ENCODE data around the gene LBH.
A peak's percentile ranks its signal among the peaks of the same experiment; 100 is the strongest.

The LBH gene

DNA sequence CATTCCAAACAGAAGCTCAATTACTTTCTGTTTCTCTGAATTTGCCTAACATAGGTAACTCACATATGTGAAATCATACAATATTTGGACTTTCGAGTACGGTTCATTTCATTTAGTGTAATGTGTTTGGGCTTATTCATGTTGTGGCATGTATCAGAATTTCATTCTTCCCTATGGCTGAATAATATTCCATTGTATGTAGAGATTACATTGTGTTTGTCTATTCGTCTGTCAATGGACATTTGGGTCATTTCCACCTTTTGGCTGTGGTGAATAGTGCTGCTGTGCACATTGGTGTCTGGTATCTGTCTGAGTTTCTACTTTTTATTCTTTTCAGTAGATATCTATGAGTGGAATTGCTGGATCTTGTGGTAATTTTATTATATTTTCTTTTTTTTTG is 43.9 kb downstream of the LBH start:
- Mint-ChIP-seq H3K9me3 (peaks cover 5 to 10% of the 10 kb centered on the region in 2 donors), H3K36me3 (peaks cover 0 to 8% of the 10 kb centered on the region in 2 donors), H3K4me1 (peaks cover 63 to 87% of the 10 kb centered on the region in 2 donors), H3K27ac (no peak overlapping the region), H3K4me3 (no peak overlapping the region), H3K27me3 (no peaks in the 10 kb centered on the region)
- DNase-seq (no peak), ATAC-seq (replicated peaks) (no peak)

DNA sequence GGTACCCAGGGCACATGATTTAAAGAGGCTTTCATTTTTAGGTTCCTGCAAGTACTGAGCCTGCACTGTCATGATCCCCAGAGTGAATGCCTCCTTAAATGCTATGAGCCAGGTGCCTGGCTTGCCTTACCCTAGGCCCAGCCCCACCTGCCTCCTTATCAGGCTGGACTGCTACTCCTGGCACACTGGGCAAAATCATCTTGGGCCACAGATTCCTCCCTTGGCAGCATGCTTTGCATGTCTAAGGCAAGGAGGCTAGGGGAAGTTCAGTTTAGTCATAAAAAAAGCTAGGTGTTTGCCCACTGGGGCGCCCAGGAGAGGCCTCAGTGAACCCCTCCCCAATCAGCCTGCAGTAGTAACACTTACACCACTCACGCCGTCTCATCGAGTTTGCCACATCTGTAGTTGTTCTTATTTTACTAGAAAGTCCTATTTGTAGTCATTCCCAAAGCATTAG is 45.1 kb downstream of the LBH start:
- H3K27ac Mint-ChIP-seq, result peak overlapping the region; percentile 78
- H3K4me3 Mint-ChIP-seq, result peak overlapping the region; percentile 19 to 35
- peaks cover 5 to 10% of the 10 kb centered on the region in 2 donors for H3K9me3 Mint-ChIP-seq
- DNase-seq (peak; percentile 63), ATAC-seq (replicated peaks) (peak; percentile 87 to 89)
- peaks cover 0 to 8% of the 10 kb centered on the region in 2 donors for H3K36me3 Mint-ChIP-seq
- H3K4me1 Mint-ChIP-seq, result peaks cover 62 to 87% of the 10 kb centered on the region in 2 donors
- no peaks in the 10 kb centered on the region for H3K27me3 Mint-ChIP-seq

DNA sequence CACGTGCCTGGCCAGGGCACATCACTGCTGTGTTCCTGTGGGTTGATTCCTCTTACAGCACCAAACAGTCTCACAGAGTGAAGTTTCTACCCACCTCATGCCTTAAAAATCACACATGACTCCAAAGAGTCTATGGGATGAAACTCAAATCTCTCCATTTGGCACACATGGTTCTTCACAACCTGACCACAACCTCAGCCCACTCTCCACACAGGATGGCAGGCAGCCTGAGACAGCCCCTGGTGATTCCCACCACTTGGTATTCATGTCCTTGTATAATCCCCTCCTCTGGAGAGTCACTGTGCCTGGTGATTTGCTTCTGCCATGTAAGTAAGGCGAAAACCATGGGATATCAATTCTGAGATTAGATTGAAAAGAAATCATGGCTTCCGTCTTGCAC is 46.2 kb downstream of the LBH start:
- peaks cover 0 to 8% of the 10 kb centered on the region in 2 donors for H3K36me3 Mint-ChIP-seq
- H3K27ac Mint-ChIP-seq, result peak overlapping the region; percentile 42
- ATAC-seq (replicated peaks) (no peak), DNase-seq (no peak)
- no peaks in the 10 kb centered on the region for H3K27me3 Mint-ChIP-seq
- H3K4me1 Mint-ChIP-seq, result peaks cover 61 to 87% of the 10 kb centered on the region in 2 donors
- H3K9me3 Mint-ChIP-seq, result peaks cover 5 to 10% of the 10 kb centered on the region in 2 donors
- peak overlapping the region; percentile 27 to 29 for H3K4me3 Mint-ChIP-seq

DNA sequence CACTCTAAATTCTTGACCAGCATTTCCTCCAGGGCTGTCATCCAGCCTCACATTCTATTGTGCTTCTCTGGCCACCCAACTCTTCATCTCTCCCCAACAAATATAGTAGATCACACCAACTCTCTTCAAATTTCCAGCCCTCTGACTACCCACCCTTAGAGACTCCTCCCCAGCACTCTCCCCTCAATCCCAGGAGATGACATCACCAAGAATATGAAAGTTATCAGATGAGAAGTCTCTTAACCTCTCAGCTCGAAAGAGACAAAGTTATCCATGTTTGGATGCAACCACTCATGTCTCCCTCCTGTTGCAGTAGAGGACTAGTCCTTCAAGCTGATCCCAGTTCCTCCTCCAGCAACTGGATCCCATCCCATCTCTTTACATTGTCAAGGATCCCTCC is 47.1 kb downstream of the LBH start:
- ATAC-seq (replicated peaks) (no peak), DNase-seq (no peak)
- Mint-ChIP-seq H3K4me1 (peaks cover 61 to 87% of the 10 kb centered on the region in 2 donors), H3K27me3 (no peaks in the 10 kb centered on the region), H3K9me3 (peaks cover 5 to 10% of the 10 kb centered on the region in 2 donors), H3K4me3 (peak overlapping the region in 1 of 2 donors; percentile 25), H3K27ac (no peak overlapping the region), H3K36me3 (peaks cover 0 to 8% of the 10 kb centered on the region in 2 donors)

DNA sequence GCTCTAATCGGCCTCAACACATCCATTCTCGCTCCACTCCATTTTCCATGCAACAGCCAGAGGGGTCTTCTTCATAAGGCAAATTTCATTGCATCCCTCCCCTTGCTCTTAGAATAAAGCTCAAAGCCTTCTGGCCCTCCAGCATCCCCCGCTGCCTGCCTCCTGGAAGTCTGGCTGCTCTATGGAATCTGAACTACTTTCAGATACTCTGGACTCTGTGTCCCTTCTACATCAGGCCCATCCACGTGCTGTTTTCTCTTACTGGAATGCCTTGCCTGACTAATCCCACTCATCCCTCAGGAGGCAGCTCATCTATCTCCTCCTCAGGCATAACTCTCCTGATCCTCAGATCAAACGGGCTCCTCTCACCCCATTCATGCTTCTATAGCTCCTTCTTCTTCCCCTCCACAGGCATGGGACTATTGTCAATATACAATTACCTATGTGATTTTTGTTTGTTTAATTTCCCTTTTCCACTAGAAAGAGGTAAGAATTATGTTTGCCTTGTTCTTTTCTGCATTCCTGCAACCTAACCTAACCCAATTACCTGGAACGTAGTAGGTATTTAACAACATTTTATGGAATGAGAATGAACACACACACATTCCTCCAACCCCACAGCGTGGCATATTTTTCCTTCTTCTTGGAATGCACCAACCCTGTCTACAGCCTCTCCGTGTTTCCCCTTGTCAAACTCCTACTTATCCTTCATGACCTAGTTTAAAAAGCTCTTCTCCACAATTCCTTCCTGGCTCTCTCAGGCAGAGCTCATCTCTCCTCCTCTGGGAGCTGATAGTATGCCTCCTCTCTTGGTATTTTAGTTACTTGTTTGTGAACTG is 49.5 kb downstream of the LBH start:
- peaks cover 62 to 89% of the 10 kb centered on the region in 2 donors for H3K4me1 Mint-ChIP-seq
- ATAC-seq (replicated peaks), result no peak
- H3K4me3 Mint-ChIP-seq, result no peak overlapping the region
- peaks cover 0 to 12% of the 10 kb centered on the region in 2 donors for H3K36me3 Mint-ChIP-seq
- no peak for DNase-seq
- H3K27me3 Mint-ChIP-seq, result no peaks in the 10 kb centered on the region
- peak overlapping the region; percentile 74 for H3K27ac Mint-ChIP-seq
- H3K9me3 Mint-ChIP-seq, result peaks cover 7 to 10% of the 10 kb centered on the region in 2 donors

DNA sequence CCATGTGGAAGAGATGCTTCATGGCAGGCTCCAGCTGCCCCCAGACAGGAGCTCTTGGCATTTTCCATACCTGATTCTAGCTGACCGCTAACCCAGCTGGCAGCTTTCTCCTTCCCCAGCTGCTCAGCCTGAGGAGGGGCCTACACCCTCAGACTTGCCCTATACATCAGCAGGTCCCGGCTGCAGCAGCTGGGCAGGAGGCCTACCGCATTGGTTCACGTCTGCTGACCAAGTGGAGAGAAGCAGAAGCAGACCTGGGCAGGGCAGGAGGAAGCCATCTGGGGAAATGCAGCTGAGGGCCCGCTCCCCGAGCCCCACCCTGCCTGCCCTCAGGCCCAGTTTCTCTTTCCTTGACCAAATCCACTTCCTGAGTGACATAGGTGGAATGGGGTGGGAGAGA is 50.7 kb downstream of the LBH start:
- Mint-ChIP-seq H3K27me3 (no peaks in the 10 kb centered on the region), H3K9me3 (peaks cover 7 to 10% of the 10 kb centered on the region in 2 donors), H3K4me3 (peak overlapping the region; percentile 18 to 39), H3K4me1 (peaks cover 64 to 87% of the 10 kb centered on the region in 2 donors), H3K36me3 (peaks cover 3 to 12% of the 10 kb centered on the region in 2 donors), H3K27ac (peak overlapping the region; percentile 63)
- ATAC-seq (replicated peaks) (peak; percentile 99), DNase-seq (peak; percentile 79)

DNA sequence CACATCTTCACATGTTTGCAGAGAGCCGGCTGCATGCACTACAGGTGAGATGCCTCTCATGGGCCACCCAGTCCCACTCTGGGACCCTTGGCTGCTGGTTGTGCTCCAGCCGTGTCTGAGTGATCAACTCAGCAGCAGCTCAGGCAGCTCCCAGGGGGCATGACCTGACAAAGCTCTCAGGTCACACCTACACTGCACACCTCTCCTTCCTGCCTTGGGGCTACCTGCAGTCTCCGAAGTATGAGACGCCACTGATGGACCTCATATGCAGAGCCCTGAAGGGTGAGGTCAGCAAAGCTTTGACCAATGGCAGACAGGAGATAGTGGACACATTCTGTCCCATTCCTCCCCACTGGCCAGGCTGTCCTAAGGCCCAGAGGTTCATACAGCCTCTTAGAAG is 51.4 kb downstream of the LBH start:
- peaks cover 3 to 12% of the 10 kb centered on the region in 2 donors for H3K36me3 Mint-ChIP-seq
- ATAC-seq (replicated peaks), result peak; percentile 51
- peaks cover 65 to 87% of the 10 kb centered on the region in 2 donors for H3K4me1 Mint-ChIP-seq
- peaks cover 7 to 10% of the 10 kb centered on the region in 2 donors for H3K9me3 Mint-ChIP-seq
- DNase-seq, result no peak
- H3K27ac Mint-ChIP-seq, result peak overlapping the region; percentile 73
- H3K4me3 Mint-ChIP-seq, result peak overlapping the region in 1 of 2 donors; percentile 12
- H3K27me3 Mint-ChIP-seq, result no peaks in the 10 kb centered on the region

DNA sequence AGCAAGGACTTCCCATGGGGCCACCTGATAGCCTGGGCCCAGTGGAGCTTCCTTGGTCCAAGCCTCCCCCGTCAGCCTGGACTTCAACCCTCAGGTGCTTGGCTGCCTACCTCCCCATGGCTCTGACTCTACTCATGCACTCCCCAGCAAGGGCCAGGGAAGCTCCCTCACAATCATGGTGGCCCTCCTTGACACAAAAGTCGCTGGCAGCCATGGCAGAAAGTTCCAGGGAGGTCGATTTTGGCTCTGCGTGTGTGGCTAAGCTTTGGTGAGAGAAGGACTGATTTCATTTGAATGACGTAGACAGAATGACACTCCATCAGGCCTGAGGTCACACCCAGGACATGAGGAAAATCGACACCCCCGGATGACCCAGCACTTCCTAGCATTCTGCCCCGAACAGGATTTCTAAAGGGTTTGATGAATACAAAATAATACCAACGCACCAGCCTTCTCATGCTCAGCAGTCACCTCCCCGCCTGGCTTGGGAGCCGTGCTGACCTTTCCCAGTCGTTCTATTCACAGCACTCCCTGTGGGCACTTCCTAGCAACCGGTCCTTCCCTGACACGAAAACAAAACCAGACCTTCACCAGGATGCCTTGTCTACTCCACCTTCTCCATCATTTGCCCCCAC is 52.7 kb downstream of the LBH start:
- ATAC-seq (replicated peaks) (no peak), DNase-seq (no peak)
- no peaks in the 10 kb centered on the region for H3K27me3 Mint-ChIP-seq
- H3K9me3 Mint-ChIP-seq, result peaks cover 2% of the 10 kb centered on the region in 2 donors
- H3K4me3 Mint-ChIP-seq, result no peak overlapping the region
- H3K27ac Mint-ChIP-seq, result no peak overlapping the region
- H3K36me3 Mint-ChIP-seq, result peaks cover 3 to 4% of the 10 kb centered on the region in 2 donors
- peaks cover 64 to 87% of the 10 kb centered on the region in 2 donors for H3K4me1 Mint-ChIP-seq

DNA sequence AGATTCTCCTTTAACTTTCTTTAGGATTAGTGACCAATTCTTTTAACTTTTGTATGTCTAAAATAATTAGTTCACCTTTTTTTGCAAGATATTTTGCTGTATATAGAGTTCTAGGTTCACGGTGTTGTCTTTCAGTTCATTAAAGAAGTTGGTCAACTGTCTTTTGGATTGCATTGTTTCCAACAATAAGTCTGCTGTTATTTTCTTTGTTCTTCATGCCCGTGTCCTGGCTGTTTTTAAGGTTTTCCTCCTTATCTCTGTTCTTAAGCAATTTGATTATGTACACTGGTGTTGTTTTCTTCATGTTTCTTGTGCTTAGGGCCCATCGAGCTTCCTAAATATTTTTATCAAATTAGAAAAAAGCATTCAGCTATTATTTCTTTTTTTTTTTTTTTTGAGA is 54.4 kb downstream of the LBH start:
- peaks cover 61 to 87% of the 10 kb centered on the region in 2 donors for H3K4me1 Mint-ChIP-seq

DNA sequence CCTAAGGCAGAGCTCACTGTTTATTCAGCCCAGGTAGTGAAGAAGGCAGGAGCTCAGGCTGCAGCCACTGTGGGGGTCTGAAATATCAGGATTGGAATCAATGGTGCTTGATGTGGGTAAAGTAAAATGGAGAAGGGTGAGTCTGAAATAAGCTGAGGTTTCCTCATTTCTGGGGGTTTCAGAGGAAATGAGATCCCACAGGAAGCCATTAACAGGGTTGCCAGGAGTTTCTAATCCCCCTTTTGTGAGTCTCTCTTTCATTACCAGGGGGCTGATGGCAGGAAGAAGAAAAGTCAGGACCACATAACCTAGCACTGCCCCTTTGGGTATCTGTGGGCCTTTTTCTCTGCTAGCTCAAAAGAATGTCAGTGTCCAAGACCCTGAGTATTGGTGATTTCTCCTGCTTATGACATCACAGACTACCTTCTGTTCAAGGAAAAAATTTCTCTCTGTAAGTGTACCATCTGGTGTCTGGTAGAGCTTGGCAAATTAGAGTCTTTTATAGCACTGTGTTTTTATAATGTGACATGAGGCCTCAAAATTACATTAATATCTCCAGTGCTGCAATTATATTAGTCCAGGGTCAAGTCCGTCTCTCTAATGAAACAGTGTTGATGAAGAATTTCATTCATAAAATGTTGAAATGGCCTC is 56.0 kb downstream of the LBH start:
- H3K4me1 Mint-ChIP-seq, result peaks cover 54 to 80% of the 10 kb centered on the region in 2 donors
- peaks cover 3 to 4% of the 10 kb centered on the region in 2 donors for H3K36me3 Mint-ChIP-seq
- H3K27ac Mint-ChIP-seq, result peak overlapping the region; percentile 87
- H3K9me3 Mint-ChIP-seq, result peaks cover 0 to 2% of the 10 kb centered on the region in 2 donors
- peak; percentile 4 to 12 for ATAC-seq (replicated peaks)
- no peak for DNase-seq
- no peaks in the 10 kb centered on the region for H3K27me3 Mint-ChIP-seq
- H3K4me3 Mint-ChIP-seq, result peak overlapping the region; percentile 25 to 73

More for the DNA sequence above, 54.4 kb downstream of the LBH start:
- Mint-ChIP-seq H3K4me3 (no peak overlapping the region), H3K27ac (no peak overlapping the region), H3K9me3 (peaks cover 0 to 2% of the 10 kb centered on the region in 2 donors), H3K36me3 (peaks cover 3 to 4% of the 10 kb centered on the region in 2 donors), H3K27me3 (no peaks in the 10 kb centered on the region)
- DNase-seq (no peak), ATAC-seq (replicated peaks) (no peak)

DNA sequence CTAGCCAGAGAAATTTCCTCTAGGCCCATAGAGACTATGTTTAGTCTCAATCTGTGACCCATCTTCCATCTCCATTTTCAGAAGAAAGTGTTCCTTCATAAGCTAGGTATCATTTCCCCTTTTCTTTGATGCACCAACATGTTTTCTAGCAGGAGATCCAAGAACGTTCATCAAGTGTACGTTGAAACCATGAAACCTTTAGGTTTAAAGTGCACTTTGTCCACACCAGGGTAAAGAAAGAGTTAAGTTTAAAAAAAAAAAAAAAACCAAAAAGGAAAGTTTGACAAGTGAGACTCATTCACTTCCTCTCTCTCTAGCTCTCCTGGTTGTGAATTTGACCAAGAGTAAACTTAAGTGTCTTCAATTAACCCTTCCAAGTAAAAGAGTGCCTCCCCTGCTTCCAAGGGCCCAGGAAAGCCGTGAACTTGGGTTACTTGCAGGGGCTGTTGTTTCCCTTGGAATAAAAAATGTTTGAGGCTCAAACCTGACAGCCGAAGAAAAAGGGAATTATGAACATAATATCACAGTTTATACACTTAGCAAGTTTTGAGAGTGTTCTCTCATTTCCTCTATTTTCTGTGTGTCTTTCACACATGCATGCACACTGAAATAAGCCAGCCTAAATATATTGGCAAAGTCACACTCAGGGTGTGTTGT is 56.7 kb downstream of the LBH start:
- H3K36me3 Mint-ChIP-seq, result peaks cover 3 to 4% of the 10 kb centered on the region in 2 donors
- H3K4me1 Mint-ChIP-seq, result peaks cover 50 to 80% of the 10 kb centered on the region in 2 donors
- ATAC-seq (replicated peaks) (peak; percentile 76 to 82), DNase-seq (no peak)
- H3K9me3 Mint-ChIP-seq, result peaks cover 0 to 2% of the 10 kb centered on the region in 2 donors
- no peaks in the 10 kb centered on the region for H3K27me3 Mint-ChIP-seq
- H3K4me3 Mint-ChIP-seq, result peak overlapping the region; percentile 65 to 73
- H3K27ac Mint-ChIP-seq, result peak overlapping the region; percentile 87

DNA sequence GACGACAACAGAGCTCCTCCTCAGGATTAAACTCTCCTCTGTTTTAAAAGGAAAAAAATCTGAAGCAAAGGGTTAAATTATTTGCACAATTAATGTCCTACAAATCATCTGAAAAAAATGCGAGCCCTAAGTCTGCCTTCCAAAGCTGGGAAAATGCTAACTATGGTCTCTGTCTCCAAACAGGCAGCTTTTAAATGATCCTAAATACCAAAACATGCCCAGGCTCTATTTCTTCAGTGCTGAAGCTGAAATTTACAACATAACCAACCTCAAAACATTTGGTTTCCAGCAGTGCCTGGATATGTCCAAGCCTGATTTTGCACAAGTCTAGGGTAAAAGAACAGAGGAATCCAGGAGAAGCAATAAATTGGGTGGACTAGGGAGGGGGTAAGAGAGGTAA is 57.2 kb downstream of the LBH start:
- Mint-ChIP-seq H3K4me3 (peak overlapping the region; percentile 65 to 73), H3K36me3 (peaks cover 3 to 4% of the 10 kb centered on the region in 2 donors), H3K27ac (peak overlapping the region; percentile 87), H3K4me1 (peaks cover 51 to 80% of the 10 kb centered on the region in 2 donors), H3K9me3 (peaks cover 0 to 2% of the 10 kb centered on the region in 2 donors), H3K27me3 (no peaks in the 10 kb centered on the region)
- DNase-seq (no peak), ATAC-seq (replicated peaks) (no peak)

DNA sequence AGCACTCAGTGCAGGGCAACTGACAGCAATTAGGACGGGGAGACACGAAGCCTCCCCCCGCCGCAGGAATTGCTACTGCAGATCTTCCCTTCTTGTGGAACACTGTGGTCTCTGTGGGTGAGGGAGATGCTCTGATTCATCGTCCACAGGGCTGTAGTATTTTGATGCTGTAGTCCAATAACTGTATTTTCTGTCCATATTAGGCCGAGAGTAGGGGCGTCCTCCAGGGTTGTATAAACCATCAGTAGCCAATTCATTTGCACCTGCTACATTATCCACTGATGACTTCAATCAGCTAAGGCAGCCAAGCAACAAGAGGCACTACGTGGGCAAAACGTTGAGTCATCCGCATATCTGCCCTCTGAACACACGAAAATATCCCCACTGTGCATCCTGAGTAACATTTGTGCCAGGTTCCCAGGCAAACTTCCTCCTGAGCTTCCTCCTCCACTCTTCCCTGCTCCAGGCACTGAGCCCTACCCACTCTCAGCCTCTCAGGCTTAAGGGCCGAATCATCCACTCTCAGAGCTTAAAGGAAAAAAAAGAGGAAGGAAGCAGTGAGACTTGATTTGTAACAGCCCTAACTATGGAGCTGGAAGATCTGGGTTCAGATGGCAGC is 62.1 kb downstream of the LBH start:
- no peak for DNase-seq
- ATAC-seq (replicated peaks), result peak; percentile 67 to 74
- Mint-ChIP-seq H3K36me3 (peaks cover 3 to 7% of the 10 kb centered on the region in 2 donors), H3K27me3 (no peaks in the 10 kb centered on the region), H3K4me1 (peaks cover 49 to 76% of the 10 kb centered on the region in 2 donors), H3K27ac (peak overlapping the region; percentile 96), H3K9me3 (peaks cover 8% of the 10 kb centered on the region in 2 donors), H3K4me3 (peak overlapping the region in 1 of 2 donors; percentile 28)

Measured in stimulated activated naive B cell treated with anti-CD40 and anti-IgM and Interleukin-4, amounts not matched to agents 10 μg/mL and 1 μg/mL and 100 μg/mL, for 72 hours (primary cell).